ENCODE results near the gene DMBX1.

DMBX1 gene

GRCh38 chr1:46520063-46520911 is 30.7 kb downstream of the DMBX1 start:
- peak; percentile 91 for DNase-seq (ENCODE audit: low read depth)
- TF ChIP-seq, protein P1, sequence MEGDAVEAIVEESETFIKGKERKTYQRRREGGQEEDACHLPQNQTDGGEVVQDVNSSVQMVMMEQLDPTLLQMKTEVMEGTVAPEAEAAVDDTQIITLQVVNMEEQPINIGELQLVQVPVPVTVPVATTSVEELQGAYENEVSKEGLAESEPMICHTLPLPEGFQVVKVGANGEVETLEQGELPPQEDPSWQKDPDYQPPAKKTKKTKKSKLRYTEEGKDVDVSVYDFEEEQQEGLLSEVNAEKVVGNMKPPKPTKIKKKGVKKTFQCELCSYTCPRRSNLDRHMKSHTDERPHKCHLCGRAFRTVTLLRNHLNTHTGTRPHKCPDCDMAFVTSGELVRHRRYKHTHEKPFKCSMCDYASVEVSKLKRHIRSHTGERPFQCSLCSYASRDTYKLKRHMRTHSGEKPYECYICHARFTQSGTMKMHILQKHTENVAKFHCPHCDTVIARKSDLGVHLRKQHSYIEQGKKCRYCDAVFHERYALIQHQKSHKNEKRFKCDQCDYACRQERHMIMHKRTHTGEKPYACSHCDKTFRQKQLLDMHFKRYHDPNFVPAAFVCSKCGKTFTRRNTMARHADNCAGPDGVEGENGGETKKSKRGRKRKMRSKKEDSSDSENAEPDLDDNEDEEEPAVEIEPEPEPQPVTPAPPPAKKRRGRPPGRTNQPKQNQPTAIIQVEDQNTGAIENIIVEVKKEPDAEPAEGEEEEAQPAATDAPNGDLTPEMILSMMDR (conservative IDR thresholded peaks at IDR 0.05; ENCODE audit: low read depth, low read length): no peak
- peak overlapping the region; percentile 21 for H3K4me3 ChIP-seq (ENCODE audit: low read length)

GRCh38 chr1:46521414-46521813 is 31.8 kb downstream of the DMBX1 start:
- DNase-seq (ENCODE audit: low read depth): no peak
- H3K4me3 ChIP-seq (ENCODE audit: low read length): no peak overlapping the region
- TF ChIP-seq, protein P1 (conservative IDR thresholded peaks at IDR 0.05; ENCODE audit: low read depth, low read length): no peak

GRCh38 chr1:46522184-46522968 is 32.7 kb downstream of the DMBX1 start:
- peak; percentile 89 for DNase-seq (ENCODE audit: low read depth)
- no peak overlapping the region for H3K4me3 ChIP-seq (ENCODE audit: low read length)

GRCh38 chr1:46522969-46523320 is 33.3 kb downstream of the DMBX1 start:
- DNase-seq (ENCODE audit: low read depth): no peak
- TF ChIP-seq, protein P1 (conservative IDR thresholded peaks at IDR 0.05; ENCODE audit: low read depth, low read length): no peak
- H3K4me3 ChIP-seq (ENCODE audit: low read length): no peak overlapping the region

More at GRCh38 chr1:46522184-46522968, 32.7 kb downstream of the DMBX1 start:
- TF ChIP-seq, protein P1 (conservative IDR thresholded peaks at IDR 0.05; ENCODE audit: low read depth, low read length): no peak

DNA sequence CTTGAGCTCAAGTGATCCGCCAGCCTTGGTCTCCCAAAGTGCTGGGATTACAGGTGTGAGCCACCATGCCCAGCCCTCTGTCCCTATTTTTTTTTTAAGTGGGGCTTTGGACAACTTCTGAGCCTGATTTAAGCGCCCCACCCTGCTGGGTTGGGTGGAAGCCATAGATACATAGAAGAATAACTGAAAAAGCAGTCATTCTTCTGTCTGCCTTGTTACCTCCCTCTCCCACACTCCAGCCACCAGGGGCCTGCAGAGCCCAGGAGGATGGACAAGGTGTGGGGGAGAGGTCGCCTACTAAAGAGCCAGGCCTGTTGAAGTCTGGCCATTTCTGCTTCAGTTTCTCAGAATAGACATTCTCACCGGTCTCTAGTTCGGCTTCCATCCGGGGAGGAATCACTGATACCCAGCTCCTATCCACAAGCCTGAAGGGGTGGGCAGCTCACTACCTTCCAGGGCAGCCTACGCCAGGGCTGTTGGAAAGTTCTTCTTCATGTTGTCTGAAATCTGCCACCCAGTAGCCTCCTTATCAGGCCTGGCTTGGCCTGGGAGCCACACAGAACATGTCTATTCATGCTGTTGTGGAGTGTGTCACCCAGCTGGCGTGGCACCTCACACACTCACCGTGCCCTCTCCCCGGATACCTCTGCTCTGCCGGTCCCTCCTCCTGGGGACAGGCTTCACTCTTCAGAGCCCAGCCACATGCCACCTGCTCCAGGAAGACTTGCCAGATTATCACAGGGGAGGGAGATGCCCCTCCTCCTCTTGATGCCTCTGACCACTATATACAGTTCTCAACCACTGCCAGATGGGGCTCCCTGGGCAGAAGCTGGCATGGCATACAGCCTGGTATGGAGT is 34.1 kb downstream of the DMBX1 start:
- no peak for DNase-seq (ENCODE audit: low read depth)
- H3K4me3 ChIP-seq (ENCODE audit: low read length): no peak overlapping the region
- TF ChIP-seq, protein P1 (conservative IDR thresholded peaks at IDR 0.05; ENCODE audit: low read depth, low read length): no peak

DNA sequence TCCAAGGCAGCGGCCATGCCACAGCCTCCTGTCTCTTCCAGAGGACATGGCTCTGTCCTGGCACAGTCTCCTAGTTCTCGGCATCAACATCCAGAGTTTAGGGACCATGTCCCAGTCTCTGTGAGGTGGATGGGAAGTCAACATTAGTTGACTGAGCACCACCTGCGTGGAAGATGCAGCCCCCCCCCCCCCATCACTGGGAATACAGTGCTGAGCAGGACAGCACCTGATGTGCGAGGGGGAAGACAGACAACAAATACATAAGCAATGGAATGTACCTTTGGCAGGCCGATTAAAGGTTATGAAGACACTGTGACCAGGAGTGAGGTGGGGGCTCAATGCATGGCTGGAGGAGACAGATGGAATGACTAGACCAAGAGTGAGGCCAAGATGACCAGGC is 35.2 kb downstream of the DMBX1 start:
- TF ChIP-seq, protein P1 (conservative IDR thresholded peaks at IDR 0.05; ENCODE audit: low read depth, low read length): no peak
- H3K4me3 ChIP-seq (ENCODE audit: low read length): no peak overlapping the region
- DNase-seq (ENCODE audit: low read depth): no peak

Measured in retinal pigment epithelial cell (primary cell).